K562 (cell line): ENCODE results near the gene AKT1S1. TPM values are rescaled to one million over a fixed set of nuclear protein-coding genes. Genes with fewer than 3 reads are reported as not detected.

Experiments used
- CTBP1 ChIP-seq: fragments of 450-650 bp; IDR thresholded peaks from 2 replicates; pipeline ENCODE4 v1.6.1; 2016; ENCODE audit warnings: borderline replicate concordance
- EGR1 ChIP-seq: fragments of 450-650 bp; conservative IDR thresholded peaks from 2 replicates; pipeline ENCODE4 v1.6.1; 2017; ENCODE audit warnings: mild to moderate bottlenecking
- FOXA3 ChIP-seq, 2 experiments: fragments of 450-650 bp in 1 of 2; sonication (generic) in 1 of 2; formaldehyde crosslinking; IDR thresholded peaks in 1 of 2; conservative IDR thresholded peaks in 1 of 2; 2 replicates each; pipeline versions ENCODE4 v1.4.0 to v1.8.0; 2020 to 2022; ENCODE audit warnings: mild to moderate bottlenecking in 2 of 2, missing genetic modification reagents in 1 of 2
- FOXJ2 ChIP-seq: fragments of 200-800 bp; sonication (Bioruptor generic); IDR thresholded peaks from 2 replicates; pipeline ENCODE4 v1.6.1; 2016; ENCODE audit warnings: missing genetic modification characterization, missing compliant biosample characterization
- FOXK1 ChIP-seq: sonication (generic); formaldehyde crosslinking; IDR thresholded peaks from 2 replicates; pipeline ENCODE4 v1.8.0; 2022; ENCODE audit warnings: missing genetic modification reagents, mild to moderate bottlenecking, borderline replicate concordance
- MED1 ChIP-seq: sonication (generic); formaldehyde crosslinking; IDR thresholded peaks from 2 replicates; pipeline ENCODE4 v1.8.1; 2023; ENCODE audit warnings: missing genetic modification reagents, borderline replicate concordance
- NR3C1 ChIP-seq: sonication (generic); formaldehyde crosslinking; IDR thresholded peaks from 2 replicates; pipeline ENCODE4 v1.8.1; 2022; ENCODE audit warnings: missing genetic modification reagents
- PHF8 ChIP-seq: fragments of 200-600 bp; sonication (generic); IDR thresholded peaks from 2 replicates; pipeline ENCODE4 v1.6.1; 2012; ENCODE audit warnings: mixed run types, mild to moderate bottlenecking, inconsistent platforms, low read length, moderate library complexity, borderline replicate concordance
- SMARCC2 ChIP-seq: fragments of 450-650 bp; IDR thresholded peaks from 2 replicates; pipeline ENCODE4 v1.6.1; 2017; ENCODE audit warnings: antibody characterized with exemption, moderate library complexity, mild to moderate bottlenecking, low read depth
- SP1 ChIP-seq: sonication (generic); formaldehyde crosslinking; IDR thresholded peaks from 2 replicates; pipeline ENCODE4 v1.8.1; 2022; ENCODE audit warnings: mild to moderate bottlenecking, missing genetic modification reagents
- SRSF9 ChIP-seq: fragments of 200-400 bp; formaldehyde crosslinking; IDR thresholded peaks from 2 replicates; pipeline ENCODE4 v1.6.1; 2017; ENCODE audit warnings: low read depth, low read length, borderline replicate concordance
- TBL1XR1 ChIP-seq, 2 experiments: IDR thresholded peaks; 2 replicates each; pipeline ENCODE4 v1.6.1; 2012; ENCODE audit warnings: improper control_type of control experiment in 2 of 2, low read length in 2 of 2, mild to moderate bottlenecking in 1 of 2
- TOE1 ChIP-seq, 2 experiments: fragments of 450-650 bp in 1 of 2; sonication (generic) in 1 of 2; formaldehyde crosslinking in 1 of 2; IDR thresholded peaks; 2 replicates each; pipeline versions ENCODE4 v1.7.1 to v1.8.0; 2016 to 2022; ENCODE audit warnings: borderline replicate concordance in 2 of 2, mild to moderate bottlenecking in 2 of 2, antibody characterized with exemption in 1 of 2, inconsistent platforms in 1 of 2, low read depth in 1 of 2, missing genetic modification reagents in 1 of 2, moderate library complexity in 1 of 2
- ZKSCAN3 ChIP-seq: fragments of 250-450 bp; sonication (Bioruptor Pico); IDR thresholded peaks from 2 replicates; pipeline ENCODE4 v1.4.0; 2020
- ZNF146 ChIP-seq: IDR thresholded peaks from one replicate; pipeline ENCODE4 v1.6.1; 2018; ENCODE audit warnings: missing compliant biosample characterization; ENCODE audit not compliant: unreplicated experiment
- ZNF436 ChIP-seq: fragments of 250-450, 450-650 bp; sonication (Bioruptor Pico); formaldehyde crosslinking; IDR thresholded peaks from 2 replicates; pipeline ENCODE4 v1.7.0; 2020; ENCODE audit warnings: mild to moderate bottlenecking
- ZNF780A ChIP-seq: fragments of 250-450 bp; sonication (Bioruptor Pico); IDR thresholded peaks from 2 replicates; pipeline ENCODE4 v1.5.0; 2021; ENCODE audit warnings: mild to moderate bottlenecking
- polyA plus RNA-seq, 8 experiments: library from polyadenylated mRNA; depleted of rRNA in 4 of 8; stranded (reverse) in 5 of 8; unstranded in 3 of 8; fragments of >200 nt; fragmentation: Nextera tagmentation in 2 of 8; fragmentation: Illumina TruSeq in 1 of 8; extraction: Ambion mirVana in 2 of 8; extraction: Trizol in 1 of 8; gene quantifications; 2 replicates each; pipeline versions ENCODE4 v1.2.1 to v1.2.3, GENCODE V29; 2011 to 2014; ENCODE audit warnings: inconsistent platforms in 1 of 8, missing spikeins in 1 of 8
- total RNA-seq, 7 experiments: library from RNA; depleted of rRNA in 6 of 7; stranded (reverse); fragments of >200 nt in 6 of 7; fragmentation: Illumina TruSeq in 2 of 7; extraction: Trizol in 2 of 7; gene quantifications; 2 replicates each; pipeline versions ENCODE4 v1.2.1 to v1.2.3, GENCODE V29; 2011 to 2021; ENCODE audit warnings: low replicate concordance in 1 of 7
- TF ChIP-seq, protein P1 (sequence below): fragments of 150-350 bp; IDR thresholded peaks from 2 replicates; pipeline ENCODE4 v1.6.1; 2014; ENCODE audit warnings: low read depth, mild to moderate bottlenecking, low read length, borderline replicate concordance
- TF ChIP-seq, protein P2 (sequence below): fragments of 250-450 bp; sonication (Bioruptor Pico); IDR thresholded peaks from 2 replicates; pipeline ENCODE4 v1.4.0; 2020
- TF ChIP-seq, protein P3 (sequence below): fragments of 250-450 bp; sonication (Bioruptor Pico); IDR thresholded peaks from 2 replicates; pipeline ENCODE4 v1.8.0; 2022; ENCODE audit warnings: moderate library complexity, mild to moderate bottlenecking, inconsistent platforms
- TF ChIP-seq, protein P4 (sequence below): fragments of 450-650 bp; IDR thresholded peaks from 2 replicates; pipeline ENCODE4 v1.6.1; 2016; ENCODE audit warnings: antibody characterized with exemption

The AKT1S1 gene
- total and polyA plus RNA-seq, 9 of the 15 experiments (the other 6 are each of a cell fraction or from before 2014, with no cell fraction given), result 1.2 to 50.3 (median 17.1) TPM

- TF ChIP-seq TOE1 (IDR thresholded peaks at IDR 0.05; ENCODE audit: borderline replicate concordance), result no peak
- TF ChIP-seq TOE1 (CRISPR knock-in tag; IDR thresholded peaks at IDR 0.05; ENCODE audit: borderline replicate concordance, low read depth), result no peak
- no peak for TF ChIP-seq ZKSCAN3
- TF ChIP-seq ZNF146 (CRISPR knock-in tag), result no peak
- TF ChIP-seq, protein P1, sequence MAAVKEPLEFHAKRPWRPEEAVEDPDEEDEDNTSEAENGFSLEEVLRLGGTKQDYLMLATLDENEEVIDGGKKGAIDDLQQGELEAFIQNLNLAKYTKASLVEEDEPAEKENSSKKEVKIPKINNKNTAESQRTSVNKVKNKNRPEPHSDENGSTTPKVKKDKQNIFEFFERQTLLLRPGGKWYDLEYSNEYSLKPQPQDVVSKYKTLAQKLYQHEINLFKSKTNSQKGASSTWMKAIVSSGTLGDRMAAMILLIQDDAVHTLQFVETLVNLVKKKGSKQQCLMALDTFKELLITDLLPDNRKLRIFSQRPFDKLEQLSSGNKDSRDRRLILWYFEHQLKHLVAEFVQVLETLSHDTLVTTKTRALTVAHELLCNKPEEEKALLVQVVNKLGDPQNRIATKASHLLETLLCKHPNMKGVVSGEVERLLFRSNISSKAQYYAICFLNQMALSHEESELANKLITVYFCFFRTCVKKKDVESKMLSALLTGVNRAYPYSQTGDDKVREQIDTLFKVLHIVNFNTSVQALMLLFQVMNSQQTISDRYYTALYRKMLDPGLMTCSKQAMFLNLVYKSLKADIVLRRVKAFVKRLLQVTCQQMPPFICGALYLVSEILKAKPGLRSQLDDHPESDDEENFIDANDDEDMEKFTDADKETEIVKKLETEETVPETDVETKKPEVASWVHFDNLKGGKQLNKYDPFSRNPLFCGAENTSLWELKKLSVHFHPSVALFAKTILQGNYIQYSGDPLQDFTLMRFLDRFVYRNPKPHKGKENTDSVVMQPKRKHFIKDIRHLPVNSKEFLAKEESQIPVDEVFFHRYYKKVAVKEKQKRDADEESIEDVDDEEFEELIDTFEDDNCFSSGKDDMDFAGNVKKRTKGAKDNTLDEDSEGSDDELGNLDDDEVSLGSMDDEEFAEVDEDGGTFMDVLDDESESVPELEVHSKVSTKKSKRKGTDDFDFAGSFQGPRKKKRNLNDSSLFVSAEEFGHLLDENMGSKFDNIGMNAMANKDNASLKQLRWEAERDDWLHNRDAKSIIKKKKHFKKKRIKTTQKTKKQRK, result no peak
- no peak for TF ChIP-seq ZNF436
- no peak for TF ChIP-seq MED1 (CRISPR knock-in tag)
- TF ChIP-seq EGR1, result no peak
- no peak for TF ChIP-seq NR3C1 (CRISPR knock-in tag)
- no peak for TF ChIP-seq TBL1XR1 (IDR thresholded peaks at IDR 0.05; ENCODE audit: low read length in 2 of 2)
- TF ChIP-seq, protein P2, sequence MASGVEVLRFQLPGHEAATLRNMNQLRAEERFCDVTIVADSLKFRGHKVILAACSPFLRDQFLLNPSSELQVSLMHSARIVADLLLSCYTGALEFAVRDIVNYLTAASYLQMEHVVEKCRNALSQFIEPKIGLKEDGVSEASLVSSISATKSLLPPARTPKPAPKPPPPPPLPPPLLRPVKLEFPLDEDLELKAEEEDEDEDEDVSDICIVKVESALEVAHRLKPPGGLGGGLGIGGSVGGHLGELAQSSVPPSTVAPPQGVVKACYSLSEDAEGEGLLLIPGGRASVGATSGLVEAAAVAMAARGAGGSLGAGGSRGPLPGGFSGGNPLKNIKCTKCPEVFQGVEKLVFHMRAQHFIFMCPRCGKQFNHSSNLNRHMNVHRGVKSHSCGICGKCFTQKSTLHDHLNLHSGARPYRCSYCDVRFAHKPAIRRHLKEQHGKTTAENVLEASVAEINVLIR (CRISPR knock-in tag), result no peak
- peak; percentile 61; the same call in 1 of the 2 replicates for TF ChIP-seq SMARCC2
- TF ChIP-seq SRSF9, result no peak
- TF ChIP-seq, protein P3, sequence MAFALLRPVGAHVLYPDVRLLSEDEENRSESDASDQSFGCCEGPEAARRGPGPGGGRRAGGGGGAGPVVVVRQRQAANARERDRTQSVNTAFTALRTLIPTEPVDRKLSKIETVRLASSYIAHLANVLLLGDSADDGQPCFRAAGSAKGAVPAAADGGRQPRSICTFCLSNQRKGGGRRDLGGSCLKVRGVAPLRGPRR (CRISPR knock-in tag), result no peak
- no peak for TF ChIP-seq PHF8
- TF ChIP-seq FOXA3 (CRISPR knock-in tag; conservative IDR thresholded peaks at IDR 0.05 in 1 of 2, IDR thresholded peaks at IDR 0.05 in 1 of 2), result no peak
- no peak for TF ChIP-seq FOXK1
- no peak for TF ChIP-seq ZNF780A (CRISPR knock-in tag)
- TF ChIP-seq FOXJ2 (tag), result no peak
- TF ChIP-seq, protein P4, sequence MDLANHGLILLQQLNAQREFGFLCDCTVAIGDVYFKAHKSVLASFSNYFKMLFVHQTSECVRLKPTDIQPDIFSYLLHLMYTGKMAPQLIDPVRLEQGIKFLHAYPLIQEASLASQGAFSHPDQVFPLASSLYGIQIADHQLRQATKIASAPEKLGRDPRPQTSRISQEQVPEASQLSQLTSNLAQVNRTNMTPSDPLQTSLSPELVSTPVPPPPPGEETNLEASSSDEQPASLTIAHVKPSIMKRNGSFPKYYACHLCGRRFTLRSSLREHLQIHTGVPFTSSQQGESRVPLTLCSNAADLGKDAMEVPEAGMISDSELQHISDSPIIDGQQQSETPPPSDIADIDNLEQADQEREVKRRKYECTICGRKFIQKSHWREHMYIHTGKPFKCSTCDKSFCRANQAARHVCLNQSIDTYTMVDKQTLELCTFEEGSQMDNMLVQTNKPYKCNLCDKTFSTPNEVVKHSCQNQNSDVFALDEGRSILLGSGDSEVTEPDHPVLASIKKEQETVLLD, result no peak
- TF ChIP-seq CTBP1, result peak; percentile 42; the same call in 1 of the 2 replicates
- peak; percentile 53; the same call in 1 of the 2 replicates for TF ChIP-seq SP1
Measured at GRCh38 chr19:49847731-49848696, 29.1 kb downstream of the AKT1S1 start (continued).
